Spleen (tissue), 7 donors: ENCODE measurements around the gene CDKN2C.

Source experiments
- CTCF ChIP-seq, 11 experiments: fragments of 200-600 bp in 7 of 11; fragments of 450-650 bp in 4 of 11; sonication (generic) in 4 of 11; IDR thresholded peaks in 8 of 11; conservative IDR thresholded peaks in 3 of 11; 1 replicate in 7 of 11; 2 replicates in 4 of 11; pipeline versions ENCODE4 v1.4.0 to v1.8.0; 2016 to 2021; ENCODE audit warnings: antibody characterized with exemption in 11 of 11, inconsistent platforms in 4 of 11, mild to moderate bottlenecking in 1 of 11
- POLR2AphosphoS5 ChIP-seq, 3 donors: sonication (generic); formaldehyde crosslinking; IDR thresholded peaks; one replicate each; pipeline ENCODE4 v1.5.1; 2017; ENCODE audit warnings: antibody characterized with exemption in 3 of 3
- donor health status: DM: no; HTN: no; CAD: no; lungs with moderate emphysema.
- donor health status: DM: no; HTN: no; CAD: no.
- donor health status: DM: no; HTN: no; CAD: no.

GRCh38 chr1:50975436-50975835 is 5.4 kb downstream of the CDKN2C start:
- no peak for TF ChIP-seq CTCF (IDR thresholded peaks at IDR 0.05 in 8 of 11, conservative IDR thresholded peaks at IDR 0.05 in 3 of 11)
- no peak for TF ChIP-seq POLR2AphosphoS5 (IDR thresholded peaks at IDR 0.05)
